Measurements from ENCODE around the gene PEX11A. TPM values are rescaled to one million over a fixed set of nuclear protein-coding genes. Genes with fewer than 3 reads are reported as not detected.
"Not testable (repeated sequence)": the region's sequence is repeated elsewhere in the genome, so short reads cannot be mapped to it uniquely, and the experiment has no call there.

Gene PEX11A
- total RNA-seq, 2 experiments from 2014 or later = 1.6 to 2.2 TPM

DNA sequence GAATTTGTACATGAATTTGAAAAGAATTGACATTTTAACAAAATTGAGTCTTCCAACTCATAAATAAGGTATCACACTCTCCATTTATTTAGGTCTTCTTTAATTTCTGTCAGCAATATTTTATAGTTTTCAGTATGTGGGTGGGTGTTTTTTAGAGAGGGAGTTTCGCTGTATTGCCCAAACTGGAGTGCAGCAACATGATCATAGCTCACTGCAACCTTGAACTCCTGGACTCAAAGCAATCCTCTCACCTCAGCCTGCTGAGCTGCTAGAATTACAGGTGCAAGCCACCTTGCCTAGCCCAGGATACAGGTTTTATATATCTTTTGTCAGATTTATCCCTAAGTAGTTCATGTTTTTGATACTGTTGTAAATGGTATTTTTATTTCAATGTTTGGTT lies 4.6 kb upstream of the PEX11A start:
- no peak overlapping the region for H3K27ac Mint-ChIP-seq
- no peak for ATAC-seq
- CTCF ChIA-PET = interaction anchor here (0.8 kb wide), 1 partner anchor 1338 kb away, joined by 4 read pairs; no protein-coding TSS in a partner anchor
- H3K9me3 Mint-ChIP-seq (ENCODE audit: low read depth) = no peaks in the 10 kb centered on the region
- peaks cover 19% of the 10 kb centered on the region for H3K27me3 Mint-ChIP-seq
- H3K4me1 Mint-ChIP-seq = peaks cover 7% of the 10 kb centered on the region
- no peak overlapping the region for H3K4me3 Mint-ChIP-seq
- no peak for DNase-seq
- no peaks in the 10 kb centered on the region for H3K36me3 Mint-ChIP-seq

DNA sequence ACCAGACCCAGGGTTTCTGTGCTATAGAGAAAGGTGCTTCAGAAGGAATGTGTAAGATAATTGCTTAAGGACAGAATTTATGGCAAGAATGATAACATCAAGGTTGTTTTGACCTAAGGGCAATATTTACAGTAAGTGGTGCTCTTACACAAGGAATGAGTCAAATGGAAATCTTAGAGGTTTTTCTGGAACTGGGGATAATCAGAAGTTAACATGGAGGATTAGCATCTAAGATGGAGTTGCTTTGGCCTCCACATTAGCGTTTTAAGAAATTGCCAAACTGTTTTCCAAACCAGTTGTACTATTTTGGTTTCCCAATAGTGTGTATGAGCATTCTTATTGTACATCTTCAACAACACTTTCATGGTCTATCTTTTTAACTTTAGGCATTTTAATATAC lies 3.1 kb upstream of the PEX11A start:
- Mint-ChIP-seq H3K4me1 (peaks cover 12% of the 10 kb centered on the region), H3K27me3 (peaks cover 12% of the 10 kb centered on the region), H3K9me3 (ENCODE audit: low read depth) (no peaks in the 10 kb centered on the region), H3K36me3 (no peaks in the 10 kb centered on the region), H3K27ac (no peak overlapping the region), H3K4me3 (no peak overlapping the region)
- ATAC-seq (no peak), DNase-seq (no peak)
- CTCF ChIA-PET = no interaction called here

DNA sequence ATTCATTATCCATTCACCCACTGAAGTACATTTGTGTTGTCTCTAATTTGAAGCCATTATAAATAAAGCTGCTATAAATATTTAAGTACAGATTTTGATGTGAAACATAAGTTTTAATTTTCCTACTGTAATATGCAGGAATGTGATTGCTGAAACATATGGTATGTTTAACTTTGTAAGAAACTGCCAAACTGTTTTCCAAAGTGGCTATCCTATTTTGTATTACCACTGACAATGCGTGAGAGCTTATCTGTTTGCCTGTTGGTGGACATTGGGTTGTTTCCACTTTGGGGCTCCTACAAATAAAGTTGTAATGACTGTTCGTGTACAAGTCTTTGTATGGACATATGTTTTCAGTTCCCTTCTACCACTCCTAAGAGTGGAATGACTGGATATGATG lies 2.5 kb upstream of the PEX11A start:
- ATAC-seq = no peak
- peaks cover 12% of the 10 kb centered on the region for H3K4me1 Mint-ChIP-seq
- no peaks in the 10 kb centered on the region for H3K36me3 Mint-ChIP-seq
- DNase-seq = no peak
- CTCF ChIA-PET = interaction anchor here (0.7 kb wide), 1 partner anchor 20 kb away, joined by 3 read pairs; no protein-coding TSS in a partner anchor
- H3K27me3 Mint-ChIP-seq = peaks cover 12% of the 10 kb centered on the region
- no peak overlapping the region for H3K4me3 Mint-ChIP-seq
- no peaks in the 10 kb centered on the region for H3K9me3 Mint-ChIP-seq (ENCODE audit: low read depth)
- no peak overlapping the region for H3K27ac Mint-ChIP-seq

DNA sequence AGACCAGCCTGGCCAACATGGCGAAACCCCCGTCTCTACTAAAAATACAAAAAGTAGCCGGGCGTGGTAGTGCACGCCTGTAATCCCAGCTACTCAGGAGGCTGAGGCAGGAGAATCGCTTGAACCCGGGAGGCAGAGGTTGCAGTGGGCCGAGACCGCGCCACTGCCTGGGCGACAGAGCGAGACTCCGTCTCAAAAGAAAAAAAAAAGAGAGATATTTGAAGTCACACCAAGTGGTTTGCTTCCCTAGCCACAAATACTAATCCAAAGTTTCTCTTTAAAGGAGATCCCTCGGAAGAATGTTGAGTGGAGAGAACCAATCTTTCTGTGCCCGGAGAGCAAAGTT lies 651 bp downstream of the PEX11A start:
- H3K9me3 Mint-ChIP-seq (ENCODE audit: low read depth); H3K27me3 Mint-ChIP-seq; DNase-seq; ATAC-seq; H3K36me3 Mint-ChIP-seq: not testable (repeated sequence)
- Mint-ChIP-seq H3K4me3 (peak overlapping the region; percentile 83), H3K27ac (peak overlapping the region; percentile 46), H3K4me1 (peaks cover 12% of the 10 kb centered on the region)
- CTCF ChIA-PET = interaction anchor here (1.0 kb wide), 1 partner anchor 44 kb away, joined by 3 read pairs; no protein-coding TSS in a partner anchor

DNA sequence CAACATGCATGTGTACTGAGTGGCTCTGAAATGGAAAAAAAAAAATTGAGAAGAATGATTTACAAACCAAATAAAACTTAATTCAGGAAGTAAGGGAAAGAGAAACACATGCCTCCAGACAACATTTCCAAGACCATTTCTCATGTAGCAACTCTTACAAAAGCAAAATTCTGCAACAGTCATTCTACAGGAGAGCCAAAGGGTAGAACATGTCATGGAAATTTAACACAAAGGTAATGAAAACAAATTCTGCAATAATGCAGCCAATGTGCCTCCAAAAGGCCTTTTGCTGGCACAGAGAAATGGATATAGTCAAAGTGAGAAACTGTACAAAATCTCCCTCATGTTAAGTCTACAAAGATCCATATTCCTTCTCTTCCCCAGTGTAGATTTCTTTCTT lies 4.0 kb downstream of the PEX11A start:
- Mint-ChIP-seq H3K9me3 (ENCODE audit: low read depth) (no peaks in the 10 kb centered on the region), H3K36me3 (no peaks in the 10 kb centered on the region), H3K27me3 (no peaks in the 10 kb centered on the region), H3K4me1 (peaks cover 10% of the 10 kb centered on the region), H3K27ac (no peak overlapping the region), H3K4me3 (no peak overlapping the region)
- CTCF ChIA-PET = no interaction called here
- DNase-seq = no peak
- ATAC-seq = no peak

DNA sequence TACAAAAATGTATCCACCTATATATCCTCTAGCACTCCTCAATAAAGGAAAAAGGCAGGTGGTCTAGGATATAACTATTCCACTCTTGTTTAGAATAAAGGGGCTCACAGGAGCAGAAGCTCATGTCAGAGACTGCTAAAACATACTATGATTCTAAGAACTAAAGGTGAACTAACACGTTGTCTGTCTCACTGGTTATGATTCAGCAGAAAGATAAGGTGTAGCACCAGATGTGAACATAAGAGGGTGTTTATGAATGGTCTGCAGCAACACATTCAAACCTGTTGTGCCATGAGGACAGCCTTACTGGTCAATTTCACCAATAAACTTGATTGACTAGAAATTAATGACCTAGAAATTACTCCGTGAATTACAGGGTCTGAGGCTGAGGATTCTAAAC lies 4.6 kb downstream of the PEX11A start:
- ATAC-seq (no peak), DNase-seq (no peak)
- H3K36me3 Mint-ChIP-seq = no peaks in the 10 kb centered on the region
- no peaks in the 10 kb centered on the region for H3K27me3 Mint-ChIP-seq
- no peak overlapping the region for H3K4me3 Mint-ChIP-seq
- no peaks in the 10 kb centered on the region for H3K9me3 Mint-ChIP-seq (ENCODE audit: low read depth)
- peaks cover 8% of the 10 kb centered on the region for H3K4me1 Mint-ChIP-seq
- CTCF ChIA-PET = no interaction called here
- H3K27ac Mint-ChIP-seq = no peak overlapping the region

DNA sequence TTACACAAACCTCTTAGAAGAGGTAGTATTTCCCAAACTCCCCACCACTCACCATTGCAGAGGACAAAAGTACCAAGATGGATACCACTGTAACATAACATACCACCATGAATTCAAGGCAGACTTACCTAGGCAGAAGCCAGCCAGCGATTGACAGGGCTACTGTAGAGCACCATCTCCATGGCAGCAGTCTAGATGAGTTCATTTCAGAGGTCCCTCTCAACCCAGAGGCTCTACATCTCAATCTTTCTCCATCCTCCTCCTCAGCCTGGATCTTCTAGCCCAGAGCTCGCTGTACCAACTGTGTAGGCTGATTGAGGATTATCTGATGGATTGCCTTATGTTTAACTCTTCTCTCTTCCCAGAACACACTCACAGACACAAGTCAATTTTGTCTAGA lies 9.4 kb downstream of the PEX11A start:
- H3K9me3 Mint-ChIP-seq (ENCODE audit: low read depth) = no peaks in the 10 kb centered on the region

DNA sequence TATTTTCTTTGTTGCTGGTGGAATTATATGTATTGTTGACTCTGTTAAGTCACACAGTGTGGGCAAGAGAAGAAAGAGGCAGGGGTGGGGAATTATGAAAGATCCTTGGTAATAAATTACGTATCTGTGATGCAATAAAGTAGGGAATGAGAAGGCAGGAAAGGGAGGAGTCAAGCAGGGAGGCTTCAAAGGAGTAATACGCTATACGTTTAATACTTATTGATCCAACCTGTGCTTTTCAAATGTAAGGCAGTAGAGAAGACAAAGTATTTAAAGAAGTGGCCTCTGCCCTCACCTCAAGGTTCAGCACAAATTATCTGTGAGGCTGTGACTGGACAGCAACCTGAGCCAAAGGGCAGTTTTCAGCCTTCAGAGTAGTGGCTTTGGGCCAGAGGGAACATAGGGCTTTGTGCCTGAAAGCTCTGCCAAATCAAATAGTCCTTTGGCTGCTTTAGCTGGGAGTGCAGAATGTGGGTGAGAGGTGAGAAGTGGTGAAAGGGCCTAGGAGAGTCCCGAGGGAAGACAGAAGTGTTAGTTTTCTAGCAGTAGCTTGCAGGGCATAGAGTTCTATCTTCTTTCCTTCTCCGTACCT lies 10.2 kb downstream of the PEX11A start:
- CTCF ChIA-PET = no interaction called here

More for the DNA sequence above, 9.4 kb downstream of the PEX11A start:
- H3K4me3 Mint-ChIP-seq = no peak overlapping the region
- CTCF ChIA-PET = no interaction called here
- no peaks in the 10 kb centered on the region for H3K4me1 Mint-ChIP-seq
- H3K27me3 Mint-ChIP-seq = no peaks in the 10 kb centered on the region
- no peaks in the 10 kb centered on the region for H3K36me3 Mint-ChIP-seq
- DNase-seq = no peak
- ATAC-seq = no peak
- H3K27ac Mint-ChIP-seq = no peak overlapping the region

DNA sequence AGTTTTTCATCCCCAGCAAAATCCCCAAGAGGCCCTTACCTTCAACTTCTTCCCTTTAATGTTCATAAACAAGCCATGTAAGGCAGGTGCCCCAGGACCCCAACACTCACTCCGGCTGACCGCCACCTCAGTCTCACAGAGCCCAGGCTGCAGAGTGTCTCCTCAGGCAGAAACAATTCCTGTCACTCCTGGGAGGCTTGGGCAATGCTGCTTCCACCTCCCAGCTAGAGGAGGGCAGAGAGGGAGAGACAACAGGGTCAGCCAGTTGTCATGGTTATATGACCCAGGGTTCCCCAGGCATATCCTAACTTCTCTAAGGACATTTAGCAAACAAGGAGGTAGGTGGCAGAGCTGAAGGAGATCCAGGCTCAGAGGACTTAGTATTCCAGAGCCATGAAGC lies 11.3 kb downstream of the PEX11A start, which contains the start of gene PLIN1:
Gene PLIN1, minus strand, starts transcription at position 156 of the 400 bp plus-strand sequence. CDS start 1,878 bp downstream, outside the sequence.
- Mint-ChIP-seq H3K4me1 (no peaks in the 10 kb centered on the region), H3K4me3 (no peak within 1 kb of the TSS), H3K9me3 (ENCODE audit: low read depth) (no peaks in the 10 kb centered on the region), H3K27ac (no peak within 1 kb of the TSS), H3K27me3 (no peaks in the 10 kb centered on the region), H3K36me3 (no peaks in the 10 kb centered on the region)
- CTCF ChIA-PET = no interaction called here
- ATAC-seq (no peak), DNase-seq (no peak)

More for the DNA sequence above, 10.2 kb downstream of the PEX11A start:
- H3K27me3 Mint-ChIP-seq = no peaks in the 10 kb centered on the region
- ATAC-seq (no peak), DNase-seq (no peak)
- no peaks in the 10 kb centered on the region for H3K4me1 Mint-ChIP-seq
- H3K4me3 Mint-ChIP-seq = no peak overlapping the region
- no peak overlapping the region for H3K27ac Mint-ChIP-seq
- H3K36me3 Mint-ChIP-seq = no peaks in the 10 kb centered on the region
- H3K9me3 Mint-ChIP-seq (ENCODE audit: low read depth) = no peaks in the 10 kb centered on the region

DNA sequence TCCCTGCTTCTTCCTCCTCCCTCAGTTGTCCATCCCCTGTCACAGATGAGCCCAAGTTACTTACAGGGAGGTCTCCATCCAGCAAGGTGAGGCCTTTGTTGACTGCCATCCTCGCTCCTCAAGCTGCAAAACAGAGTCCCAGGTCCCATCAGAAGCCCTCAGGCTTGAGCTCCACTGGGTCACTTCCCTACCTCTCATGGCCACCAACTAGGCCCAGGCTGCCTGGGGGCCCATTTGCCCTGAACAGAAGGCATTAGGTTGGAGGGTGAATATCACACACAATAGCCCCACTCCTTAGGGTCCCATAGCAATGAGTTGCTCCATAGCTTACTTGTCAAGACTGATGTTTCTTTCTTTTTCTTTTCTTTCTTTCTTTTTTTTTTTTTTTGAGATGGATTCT lies 13.2 kb downstream of the PEX11A start:
- H3K36me3 Mint-ChIP-seq = no peaks in the 10 kb centered on the region
- no peaks in the 10 kb centered on the region for H3K9me3 Mint-ChIP-seq (ENCODE audit: low read depth)
- no peaks in the 10 kb centered on the region for H3K4me1 Mint-ChIP-seq
- DNase-seq = no peak
- H3K27me3 Mint-ChIP-seq = no peaks in the 10 kb centered on the region
- H3K4me3 Mint-ChIP-seq = no peak overlapping the region
- CTCF ChIA-PET = no interaction called here
- H3K27ac Mint-ChIP-seq = no peak overlapping the region
- ATAC-seq = no peak

DNA sequence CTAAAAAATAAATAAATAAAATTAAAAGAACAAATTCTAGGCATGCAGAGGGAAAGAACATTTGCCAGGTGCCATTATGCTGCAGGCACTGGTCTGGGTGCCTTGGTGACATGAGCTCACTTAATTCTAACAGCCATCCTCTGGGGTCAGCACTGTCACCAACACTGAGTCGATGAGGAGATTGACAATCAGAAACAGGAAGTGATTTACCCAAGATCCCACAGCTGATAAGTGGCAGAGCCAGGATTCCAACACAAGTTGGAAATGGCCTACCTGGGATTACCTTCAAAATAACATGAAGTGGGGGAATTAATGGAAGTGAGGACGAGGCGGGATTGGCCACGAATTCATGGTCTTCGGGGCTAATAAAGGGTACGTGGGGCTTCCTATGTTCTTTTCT lies 14.9 kb downstream of the PEX11A start:
- Mint-ChIP-seq H3K27ac (no peak overlapping the region), H3K27me3 (no peaks in the 10 kb centered on the region), H3K9me3 (ENCODE audit: low read depth) (no peaks in the 10 kb centered on the region), H3K4me1 (no peaks in the 10 kb centered on the region), H3K36me3 (no peaks in the 10 kb centered on the region), H3K4me3 (no peak overlapping the region)
- CTCF ChIA-PET = interaction anchor here (0.7 kb wide), 1 partner anchor 443 kb away, joined by 3 read pairs; no protein-coding TSS in a partner anchor
- DNase-seq = no peak
- no peak for ATAC-seq

DNA sequence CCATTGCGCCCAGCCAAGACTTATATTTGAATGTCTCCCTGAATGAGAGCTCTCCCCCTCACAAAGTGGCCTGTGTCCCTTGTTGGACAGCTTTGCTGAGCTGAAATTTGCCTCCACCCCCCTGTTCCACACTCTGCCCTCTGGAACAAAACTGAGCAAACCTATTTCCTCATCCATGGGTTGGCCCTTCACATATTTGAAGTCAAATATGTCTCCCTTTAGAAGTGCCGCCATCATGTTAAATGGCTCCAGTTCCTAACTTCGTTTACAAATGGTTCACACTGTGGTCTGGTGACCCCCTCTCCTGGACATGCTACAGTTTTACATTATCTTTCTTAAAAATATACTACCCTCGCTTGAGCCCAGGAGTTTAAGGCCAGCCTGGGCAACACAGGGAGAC lies 16.0 kb downstream of the PEX11A start:
- DNase-seq (no peak), ATAC-seq (no peak)
- no peaks in the 10 kb centered on the region for H3K9me3 Mint-ChIP-seq (ENCODE audit: low read depth)
- no peaks in the 10 kb centered on the region for H3K36me3 Mint-ChIP-seq
- no peaks in the 10 kb centered on the region for H3K4me1 Mint-ChIP-seq
- H3K27ac Mint-ChIP-seq = no peak overlapping the region
- CTCF ChIA-PET = no interaction called here
- no peaks in the 10 kb centered on the region for H3K27me3 Mint-ChIP-seq
- no peak overlapping the region for H3K4me3 Mint-ChIP-seq

DNA sequence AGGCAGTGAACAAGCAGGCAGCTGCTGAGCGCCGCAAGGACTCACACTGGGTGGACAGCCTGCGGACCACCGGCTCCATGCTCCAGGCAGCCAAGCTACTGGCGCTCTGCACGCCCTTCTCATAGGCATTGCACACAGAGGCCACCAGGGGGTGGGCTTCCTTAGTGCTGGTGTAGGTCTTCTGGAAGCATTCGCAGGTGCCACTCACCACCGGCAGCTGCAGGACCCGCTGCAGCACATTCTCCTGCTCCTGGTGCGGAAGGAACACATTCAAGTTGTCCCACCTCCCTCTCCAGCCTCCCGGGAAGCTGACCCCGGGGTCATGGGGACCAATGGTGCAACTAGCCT lies 17.4 kb downstream of the PEX11A start:
- H3K9me3 Mint-ChIP-seq (ENCODE audit: low read depth) = no peaks in the 10 kb centered on the region
- no peak overlapping the region for H3K4me3 Mint-ChIP-seq
- no peak overlapping the region for H3K27ac Mint-ChIP-seq
- ATAC-seq = peak; percentile 47
- H3K27me3 Mint-ChIP-seq = no peaks in the 10 kb centered on the region
- H3K4me1 Mint-ChIP-seq = no peaks in the 10 kb centered on the region
- CTCF ChIA-PET = interaction anchor here (1.0 to 1.6 kb wide), 3 partner anchors 11 to 25 kb away, joined by 3 to 5 read pairs (median 3); no protein-coding TSS in a partner anchor
- no peak for DNase-seq
- no peaks in the 10 kb centered on the region for H3K36me3 Mint-ChIP-seq

DNA sequence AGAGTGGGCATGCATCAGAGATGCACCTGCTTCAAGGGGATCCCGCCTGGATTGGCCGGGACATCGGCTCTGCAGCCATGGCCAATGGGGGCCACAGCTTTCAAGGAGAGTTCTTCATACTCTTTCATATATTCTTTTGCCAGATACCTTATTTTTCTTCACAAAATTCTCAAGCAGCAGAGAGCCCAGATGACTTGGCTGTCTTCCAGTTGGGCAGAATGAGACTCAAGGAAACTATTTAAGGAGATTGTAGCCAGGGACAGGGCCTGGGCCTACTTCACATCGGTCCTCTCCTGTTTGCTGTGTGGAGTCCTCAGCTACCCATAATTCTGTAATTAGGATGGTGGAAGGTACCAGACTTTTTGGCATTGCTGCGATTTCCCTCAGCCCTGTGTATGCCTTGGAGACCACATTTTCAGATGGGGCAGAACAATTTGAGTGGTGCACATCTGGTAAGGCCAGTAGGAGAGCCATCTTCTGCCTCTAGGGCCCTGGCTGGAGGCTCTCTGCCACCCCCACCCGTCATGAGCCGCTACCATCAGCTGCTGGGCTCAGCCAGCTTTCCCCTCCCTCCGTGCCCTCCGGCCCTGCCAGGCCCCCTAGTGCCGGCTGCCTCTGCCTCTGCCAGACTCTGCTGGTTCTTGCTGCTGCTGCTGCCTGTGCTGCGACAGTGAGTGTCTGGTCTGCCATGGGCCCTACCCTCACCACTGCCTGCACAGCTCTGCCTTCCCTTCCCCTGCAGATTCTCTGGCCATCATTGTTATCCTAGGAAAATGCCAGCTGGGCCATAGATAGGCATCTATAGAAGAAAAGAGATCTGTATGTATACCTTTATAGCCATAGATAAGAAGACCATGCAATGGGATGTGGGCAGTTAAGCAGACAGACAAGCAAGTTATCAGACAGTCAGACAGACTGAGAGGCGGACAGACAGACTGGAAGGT lies 18.1 kb downstream of the PEX11A start:
- Mint-ChIP-seq H3K36me3 (no peaks in the 10 kb centered on the region), H3K9me3 (ENCODE audit: low read depth) (no peaks in the 10 kb centered on the region), H3K27ac (no peak overlapping the region), H3K27me3 (no peaks in the 10 kb centered on the region), H3K4me1 (no peaks in the 10 kb centered on the region), H3K4me3 (no peak overlapping the region)
- CTCF ChIA-PET = interaction anchor here (1.0 to 1.6 kb wide), 3 partner anchors 10 to 25 kb away, joined by 3 to 5 read pairs (median 3); no protein-coding TSS in a partner anchor
- DNase-seq = no peak
- ATAC-seq = no peak
